ENCODE data around the gene ARHGAP42. TPM values are rescaled to one million over a fixed set of nuclear protein-coding genes. Genes with fewer than 3 reads are reported as not detected.

The ARHGAP42 gene
- total RNA-seq, 3 donors from 2014 or later: 14.6 to 26.7 (median 26.2) TPM

DNA sequence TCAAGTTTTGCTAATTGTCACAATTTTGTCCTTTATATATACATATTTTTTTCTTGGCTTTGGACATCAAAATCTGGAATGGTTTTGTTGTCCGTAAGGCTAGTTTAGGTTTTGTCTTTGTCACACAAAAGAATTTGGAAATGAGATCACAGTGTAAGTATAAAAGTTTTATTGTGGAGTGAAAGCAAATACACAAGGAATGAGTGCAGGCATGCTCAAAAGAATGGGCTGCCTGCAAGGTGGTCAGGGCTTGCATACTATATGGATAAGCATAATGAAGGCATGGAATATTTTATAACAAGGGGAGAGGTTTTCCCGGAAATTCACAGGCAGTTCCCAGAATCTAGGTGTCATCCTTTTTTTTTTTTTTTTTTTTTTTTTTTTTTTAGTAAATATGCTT lies 150.2 kb downstream of the ARHGAP42 start:
- Histone ChIP-seq H3K9me3 (no peaks in the 10 kb centered on the region), H3K4me3 (no peak overlapping the region), H3K27me3 (no peaks in the 10 kb centered on the region), H3K36me3 (no peaks in the 10 kb centered on the region), H3K27ac (no peak overlapping the region), H3K4me1 (no peaks in the 10 kb centered on the region)
- intact Hi-C loops (cut with DNase I; ENCODE audit: low total_unique reads): no loop called here
- DNase-seq (ENCODE audit: low spot score in 2 of 2): no peak
- TF ChIP-seq POLR2A (IDR thresholded peaks at IDR 0.05) (no peak), POLR2AphosphoS5 (IDR thresholded peaks at IDR 0.05) (no peak)
- TF ChIP-seq, protein P1, sequence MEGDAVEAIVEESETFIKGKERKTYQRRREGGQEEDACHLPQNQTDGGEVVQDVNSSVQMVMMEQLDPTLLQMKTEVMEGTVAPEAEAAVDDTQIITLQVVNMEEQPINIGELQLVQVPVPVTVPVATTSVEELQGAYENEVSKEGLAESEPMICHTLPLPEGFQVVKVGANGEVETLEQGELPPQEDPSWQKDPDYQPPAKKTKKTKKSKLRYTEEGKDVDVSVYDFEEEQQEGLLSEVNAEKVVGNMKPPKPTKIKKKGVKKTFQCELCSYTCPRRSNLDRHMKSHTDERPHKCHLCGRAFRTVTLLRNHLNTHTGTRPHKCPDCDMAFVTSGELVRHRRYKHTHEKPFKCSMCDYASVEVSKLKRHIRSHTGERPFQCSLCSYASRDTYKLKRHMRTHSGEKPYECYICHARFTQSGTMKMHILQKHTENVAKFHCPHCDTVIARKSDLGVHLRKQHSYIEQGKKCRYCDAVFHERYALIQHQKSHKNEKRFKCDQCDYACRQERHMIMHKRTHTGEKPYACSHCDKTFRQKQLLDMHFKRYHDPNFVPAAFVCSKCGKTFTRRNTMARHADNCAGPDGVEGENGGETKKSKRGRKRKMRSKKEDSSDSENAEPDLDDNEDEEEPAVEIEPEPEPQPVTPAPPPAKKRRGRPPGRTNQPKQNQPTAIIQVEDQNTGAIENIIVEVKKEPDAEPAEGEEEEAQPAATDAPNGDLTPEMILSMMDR (IDR thresholded peaks at IDR 0.05): no peak

DNA sequence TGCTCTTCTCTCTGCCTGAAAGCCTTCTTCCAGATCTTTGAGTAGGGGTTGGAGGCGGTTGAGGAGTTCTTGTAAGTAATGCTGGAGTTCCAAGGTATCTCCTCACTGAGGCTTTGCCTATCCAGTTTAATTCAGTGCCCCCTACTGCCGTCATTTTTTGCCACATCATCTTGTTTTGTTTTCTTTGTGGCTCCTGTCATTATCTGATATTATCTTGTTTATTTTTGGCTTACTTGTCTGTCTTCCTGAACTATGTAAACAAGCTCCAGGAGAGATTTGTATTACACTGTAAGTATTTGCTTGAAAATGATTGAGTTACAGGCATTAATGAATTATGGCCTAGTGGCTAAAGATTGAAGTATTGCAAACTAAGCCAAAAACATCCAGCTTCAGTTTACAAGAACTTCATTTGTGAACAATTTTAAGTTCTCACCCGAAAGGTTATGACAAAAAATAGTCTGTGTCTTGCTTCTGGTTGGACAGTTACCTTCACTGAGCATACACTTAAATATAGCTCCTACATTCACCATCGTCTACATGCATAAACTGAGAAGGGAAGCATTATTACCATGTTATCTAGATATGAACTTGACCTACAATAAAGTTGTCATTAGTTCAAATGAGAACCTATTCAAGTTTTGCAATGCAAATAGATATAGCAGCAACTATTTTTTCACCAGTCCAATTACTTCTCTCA lies 154.8 kb downstream of the ARHGAP42 start:
- TF ChIP-seq POLR2A (IDR thresholded peaks at IDR 0.05) (no peak), POLR2AphosphoS5 (IDR thresholded peaks at IDR 0.05) (no peak)
- TF ChIP-seq, protein P1 (IDR thresholded peaks at IDR 0.05): no peak
- H3K4me3 ChIP-seq: no peak overlapping the region
- H3K36me3 ChIP-seq: no peaks in the 10 kb centered on the region
- H3K4me1 ChIP-seq: no peaks in the 10 kb centered on the region
- intact Hi-C loops (cut with DNase I; ENCODE audit: low total_unique reads): no loop called here
- H3K27ac ChIP-seq: no peak overlapping the region
- no peaks in the 10 kb centered on the region for H3K27me3 ChIP-seq
- no peak for DNase-seq (ENCODE audit: low spot score in 2 of 2)
- H3K9me3 ChIP-seq: no peaks in the 10 kb centered on the region

DNA sequence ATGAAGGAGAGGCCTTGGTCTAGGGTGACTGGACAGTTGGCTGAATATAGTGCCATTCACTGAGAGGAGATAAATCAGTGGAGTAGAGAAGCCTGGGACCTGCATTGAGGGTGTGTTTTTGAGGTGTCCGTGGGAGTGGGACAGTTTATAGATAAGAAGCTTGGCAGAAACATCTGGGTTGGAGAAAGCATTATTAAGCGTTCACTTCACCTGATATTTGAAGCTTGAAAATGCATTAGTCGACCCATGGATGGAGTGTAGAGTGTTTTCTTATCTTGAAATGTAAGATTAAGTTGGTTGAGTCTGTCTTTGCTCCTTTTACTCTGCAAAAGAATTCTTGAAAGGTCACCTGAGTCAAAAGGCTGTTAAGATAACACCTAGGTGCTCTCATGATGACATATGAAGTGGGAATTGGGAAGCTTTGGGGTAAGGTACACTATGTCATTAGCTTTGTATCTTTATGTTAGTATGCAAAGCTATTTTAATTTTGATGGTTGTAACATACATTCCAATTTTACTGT lies 160.7 kb downstream of the ARHGAP42 start:
- Histone ChIP-seq H3K9me3 (no peaks in the 10 kb centered on the region), H3K4me3 (no peak overlapping the region)
- intact Hi-C loops (cut with DNase I; ENCODE audit: low total_unique reads): no loop called here

DNA sequence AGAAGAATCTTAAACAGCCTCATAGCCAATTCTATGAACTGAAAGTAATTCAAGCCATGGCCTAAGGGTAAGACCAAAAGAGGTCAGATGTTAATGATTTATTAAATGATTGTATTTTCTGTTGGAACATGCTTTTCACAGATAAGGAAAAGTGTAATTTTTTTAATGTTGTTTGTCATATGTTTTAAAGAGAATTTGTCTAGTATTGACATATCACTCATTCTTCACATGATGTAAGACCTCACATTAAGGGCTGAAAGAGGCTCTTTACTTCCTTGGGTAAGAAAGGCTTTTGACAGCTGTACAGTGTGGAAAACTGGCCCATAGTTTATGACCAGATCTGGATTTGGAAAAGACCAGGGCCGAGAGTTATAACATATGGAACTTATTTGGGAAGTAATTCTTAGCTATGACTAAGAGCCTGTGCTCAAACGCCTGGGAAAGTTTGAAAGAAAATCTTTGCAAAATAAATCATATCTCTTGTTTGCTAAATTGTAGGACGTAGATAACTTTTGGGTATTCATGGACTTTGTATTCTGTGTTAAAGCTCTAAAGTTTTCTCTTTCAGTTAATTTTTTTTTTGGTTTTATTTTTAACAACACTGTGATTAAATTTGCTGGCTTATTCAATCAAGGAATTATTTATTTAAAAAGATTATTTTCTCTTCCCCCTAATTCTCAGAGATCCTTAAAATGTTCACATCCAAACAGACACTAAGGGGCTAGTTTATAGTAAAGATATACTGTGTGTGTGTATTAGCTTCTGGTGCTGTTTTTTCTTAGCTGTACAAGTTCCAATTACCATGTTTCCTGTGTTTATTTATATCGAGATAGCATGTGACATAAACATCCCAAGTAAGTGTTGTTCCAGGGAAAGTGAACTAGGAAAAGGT lies 162.2 kb downstream of the ARHGAP42 start:
- no peaks in the 10 kb centered on the region for H3K27me3 ChIP-seq

More for the DNA sequence above, 160.7 kb downstream of the ARHGAP42 start:
- Histone ChIP-seq H3K4me1 (no peaks in the 10 kb centered on the region), H3K27me3 (no peaks in the 10 kb centered on the region), H3K36me3 (no peaks in the 10 kb centered on the region), H3K27ac (no peak overlapping the region)
- DNase-seq (ENCODE audit: low spot score in 2 of 2): no peak
- no peak for TF ChIP-seq POLR2A (IDR thresholded peaks at IDR 0.05)
- TF ChIP-seq, protein P1 (IDR thresholded peaks at IDR 0.05): no peak

More for the DNA sequence above, 162.2 kb downstream of the ARHGAP42 start:
- TF ChIP-seq POLR2AphosphoS5 (IDR thresholded peaks at IDR 0.05) (no peak), POLR2A (IDR thresholded peaks at IDR 0.05) (no peak)
- TF ChIP-seq, protein P1 (IDR thresholded peaks at IDR 0.05): no peak
- DNase-seq (ENCODE audit: low spot score in 2 of 2): no peak
- Histone ChIP-seq H3K36me3 (no peaks in the 10 kb centered on the region), H3K27ac (peak overlapping the region; percentile 20 to 30), H3K4me1 (no peaks in the 10 kb centered on the region), H3K9me3 (no peaks in the 10 kb centered on the region), H3K4me3 (no peak overlapping the region)
- intact Hi-C loops (cut with DNase I; ENCODE audit: low total_unique reads): no loop called here
